K562 (cell line): ENCODE measurements around the gene SPINK9. TPM values are rescaled to one million over a fixed set of nuclear protein-coding genes. Genes with fewer than 3 reads are reported as not detected.

Experiments
- ARHGAP35 ChIP-seq: fragments of 450-650 bp; IDR thresholded peaks from 2 replicates; pipeline ENCODE4 v1.6.1; 2018; ENCODE audit not compliant: partially characterized antibody
- IRF2 ChIP-seq: sonication (generic); formaldehyde crosslinking; IDR thresholded peaks from 2 replicates; pipeline ENCODE4 v1.8.1; 2022; ENCODE audit warnings: mild to moderate bottlenecking, missing genetic modification reagents
- KLF16 ChIP-seq: IDR thresholded peaks from 2 replicates; pipeline ENCODE4 v1.6.1; 2016; ENCODE audit warnings: antibody characterized with exemption
- RBFOX2 ChIP-seq: fragments of 200-400 bp; formaldehyde crosslinking; IDR thresholded peaks from 2 replicates; pipeline ENCODE4 v1.6.1; 2017; ENCODE audit warnings: low read depth, mild to moderate bottlenecking, low read length, moderate library complexity
- RERE ChIP-seq: sonication (generic); formaldehyde crosslinking; IDR thresholded peaks from 2 replicates; pipeline ENCODE4 v1.8.0; 2023; ENCODE audit warnings: missing genetic modification reagents, mild to moderate bottlenecking, borderline replicate concordance
- TEAD2 ChIP-seq: fragments of 450-650 bp; IDR thresholded peaks from 2 replicates; pipeline ENCODE4 v1.6.1; 2016; ENCODE audit warnings: missing genetic modification characterization, control low read depth, missing compliant biosample characterization
- XRCC5 ChIP-seq: fragments of 200-400 bp; formaldehyde crosslinking; IDR thresholded peaks from 2 replicates; pipeline ENCODE4 v1.6.1; 2017; ENCODE audit warnings: low read depth, mild to moderate bottlenecking, low read length
- polyA plus RNA-seq, 8 experiments: library from polyadenylated mRNA; depleted of rRNA in 4 of 8; stranded (reverse) in 5 of 8; unstranded in 3 of 8; fragments of >200 nt; fragmentation: Nextera tagmentation in 2 of 8; fragmentation: Illumina TruSeq in 1 of 8; extraction: Ambion mirVana in 2 of 8; extraction: Trizol in 1 of 8; gene quantifications; 2 replicates each; pipeline versions ENCODE4 v1.2.1 to v1.2.3, GENCODE V29; 2011 to 2014; ENCODE audit warnings: inconsistent platforms in 1 of 8, missing spikeins in 1 of 8
- total RNA-seq, 7 experiments: library from RNA; depleted of rRNA in 6 of 7; stranded (reverse); fragments of >200 nt in 6 of 7; fragmentation: Illumina TruSeq in 2 of 7; extraction: Trizol in 2 of 7; gene quantifications; 2 replicates each; pipeline versions ENCODE4 v1.2.1 to v1.2.3, GENCODE V29; 2011 to 2021; ENCODE audit warnings: low replicate concordance in 1 of 7
- TF ChIP-seq, protein P1 (sequence below): fragments of 450-650 bp; formaldehyde crosslinking; IDR thresholded peaks from 2 replicates; pipeline ENCODE4 v1.4.0; 2020; ENCODE audit warnings: mild to moderate bottlenecking, moderate library complexity

The SPINK9 gene
- total and polyA plus RNA-seq, 9 of the 15 experiments (the other 6 are each of a cell fraction or from before 2014, with no cell fraction given), result not detected

GRCh38 chr5:148383564-148384379, 48.4 kb downstream of the SPINK9 start, which contains the start of gene FBXO38 (continued):
- TF ChIP-seq, protein P1, sequence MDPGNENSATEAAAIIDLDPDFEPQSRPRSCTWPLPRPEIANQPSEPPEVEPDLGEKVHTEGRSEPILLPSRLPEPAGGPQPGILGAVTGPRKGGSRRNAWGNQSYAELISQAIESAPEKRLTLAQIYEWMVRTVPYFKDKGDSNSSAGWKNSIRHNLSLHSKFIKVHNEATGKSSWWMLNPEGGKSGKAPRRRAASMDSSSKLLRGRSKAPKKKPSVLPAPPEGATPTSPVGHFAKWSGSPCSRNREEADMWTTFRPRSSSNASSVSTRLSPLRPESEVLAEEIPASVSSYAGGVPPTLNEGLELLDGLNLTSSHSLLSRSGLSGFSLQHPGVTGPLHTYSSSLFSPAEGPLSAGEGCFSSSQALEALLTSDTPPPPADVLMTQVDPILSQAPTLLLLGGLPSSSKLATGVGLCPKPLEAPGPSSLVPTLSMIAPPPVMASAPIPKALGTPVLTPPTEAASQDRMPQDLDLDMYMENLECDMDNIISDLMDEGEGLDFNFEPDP, result no peak
- TF ChIP-seq TEAD2 (tag) (peak; percentile 56; the same call in 1 of the 2 replicates), ARHGAP35 (no peak), RERE (CRISPR knock-in tag) (no peak), RBFOX2 (peak; percentile 95), KLF16 (no peak), XRCC5 (peak; percentile 85; the same call in 1 of the 2 replicates), IRF2 (CRISPR knock-in tag) (no peak)
